ENCODE measurements around the gene CBX1. TPM values are rescaled to one million over a fixed set of nuclear protein-coding genes. Genes with fewer than 3 reads are reported as not detected.

Gene CBX1
- polyA plus RNA-seq, 2 of the 4 experiments (the other 2 are of a cell fraction), result 84.4 to 173 TPM

DNA sequence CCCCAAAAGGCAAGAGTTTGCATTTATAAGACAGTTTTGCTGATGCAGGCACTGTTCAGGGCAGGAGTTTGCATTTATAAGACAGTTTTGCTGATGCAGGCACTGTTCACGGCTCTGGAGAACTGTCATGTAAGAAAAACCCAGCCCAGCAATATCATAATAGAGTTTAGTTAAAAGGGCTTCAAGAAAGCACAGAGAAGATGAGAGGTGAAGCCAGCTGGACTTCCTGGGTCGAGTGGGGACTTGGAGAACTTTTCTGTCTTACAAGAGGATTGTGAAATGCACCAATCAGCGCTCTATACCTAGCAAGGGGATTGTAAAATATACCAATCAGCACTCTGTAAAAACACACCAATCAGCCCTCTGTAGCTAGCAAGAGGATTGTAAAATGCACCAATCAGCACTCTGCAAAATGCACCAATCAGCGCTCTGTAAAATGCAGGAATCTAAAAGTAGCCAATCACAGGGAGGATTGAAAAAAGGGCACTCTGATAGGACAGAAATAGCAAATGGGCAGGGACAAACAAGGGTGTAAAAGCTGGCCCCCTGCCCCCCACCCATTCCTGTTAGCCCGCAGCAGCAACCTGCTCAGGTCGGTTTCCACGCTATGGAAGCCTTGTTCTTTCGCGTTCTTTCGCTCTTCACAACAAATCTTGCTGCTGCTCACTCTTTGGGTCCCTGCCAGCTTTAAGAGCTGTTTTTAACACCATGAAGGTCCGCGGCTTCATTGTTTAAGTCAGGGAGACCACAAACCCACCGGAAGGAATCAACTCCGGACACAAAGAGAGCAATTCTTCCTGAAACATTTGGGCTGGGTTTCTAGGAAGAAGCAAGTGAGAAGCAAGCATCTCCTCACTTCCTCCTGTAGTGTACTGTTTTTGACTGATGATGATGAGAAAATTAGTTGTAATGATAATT is 1.8 kb upstream of the CBX1 start:
- peaks cover 14% of the 10 kb centered on the region for H3K4me1 ChIP-seq

GRCh38 chr17:48102043-48102750 is 919 bp upstream of the CBX1 start:
- H3K4me3 ChIP-seq, result peak overlapping the region; percentile 76
- FAIRE-seq (no peak), ATAC-seq (no peak), DNase-seq (ENCODE audit: low read depth in 1 of 2, low spot score in 1 of 2) (no peak)
- no peak for TF ChIP-seq FOXS1 (CRISPR knock-in tag; IDR thresholded peaks at IDR 0.05)
- TF ChIP-seq SMC3 (IDR thresholded peaks at IDR 0.05), result no peak
- TF ChIP-seq KDM5A (IDR thresholded peaks at IDR 0.05), result no peak
- TF ChIP-seq EP300 (IDR thresholded peaks at IDR 0.05), result no peak
- no peak for TF ChIP-seq BCL3 (IDR thresholded peaks at IDR 0.05)
- TF ChIP-seq HES2 (IDR thresholded peaks at IDR 0.05), result no peak
- no peak for TF ChIP-seq RNF2 (IDR thresholded peaks at IDR 0.05; ENCODE audit: borderline replicate concordance, low read depth)
- H3K4me1 ChIP-seq, result peaks cover 19% of the 10 kb centered on the region
- CTCF ChIA-PET, result interaction anchor here (0.6 to 10.3 kb wide), 5 partner anchors 10 to 1041 kb away, joined by 3 to 79 read pairs (median 9); no protein-coding TSS in a partner anchor
- POLR2A ChIA-PET, result interaction anchor here (0.6 kb wide), 1 partner anchor 454 kb away, joined by 3 read pairs; no protein-coding TSS in a partner anchor
- WGBS (ENCODE audit: missing lambda C conversion rate), result 88% methylated on average over 19 of the region's 19 CpGs
- H3K27ac ChIP-seq, result peak overlapping the region; percentile 89 to 90
- no peaks in the 10 kb centered on the region for H3K9me3 ChIP-seq
- H3K4me2 ChIP-seq, result peak overlapping the region; percentile 91

More for the DNA sequence above, 1.8 kb upstream of the CBX1 start:
- peak; percentile 87 for TF ChIP-seq MAFK (IDR thresholded peaks at IDR 0.05; ENCODE audit: partially characterized antibody)
- no peak for TF ChIP-seq ZC3H11A (IDR thresholded peaks at IDR 0.05)
- no peak overlapping the region for H3K4me3 ChIP-seq
- no peak overlapping the region for H3K27ac ChIP-seq
- DNase-seq (ENCODE audit: low read depth in 1 of 2, low spot score in 1 of 2) (peak in 1 of 2 experiments; percentile 63), FAIRE-seq (no peak), ATAC-seq (no peak)
- H3K9me3 ChIP-seq, result no peaks in the 10 kb centered on the region
- ChIA-PET POLR2A (interaction anchor here (0.6 kb wide), 1 partner anchor 449 kb away, joined by 4 read pairs; no protein-coding TSS in a partner anchor), CTCF (interaction anchor here (0.6 to 10.3 kb wide), 9 partner anchors 8 to 1040 kb away, joined by 3 to 79 read pairs (median 5); no protein-coding TSS in a partner anchor)
- H3K4me2 ChIP-seq, result no peak overlapping the region
- WGBS (ENCODE audit: missing lambda C conversion rate), result 90% methylated on average over 14 of the region's 14 CpGs

DNA sequence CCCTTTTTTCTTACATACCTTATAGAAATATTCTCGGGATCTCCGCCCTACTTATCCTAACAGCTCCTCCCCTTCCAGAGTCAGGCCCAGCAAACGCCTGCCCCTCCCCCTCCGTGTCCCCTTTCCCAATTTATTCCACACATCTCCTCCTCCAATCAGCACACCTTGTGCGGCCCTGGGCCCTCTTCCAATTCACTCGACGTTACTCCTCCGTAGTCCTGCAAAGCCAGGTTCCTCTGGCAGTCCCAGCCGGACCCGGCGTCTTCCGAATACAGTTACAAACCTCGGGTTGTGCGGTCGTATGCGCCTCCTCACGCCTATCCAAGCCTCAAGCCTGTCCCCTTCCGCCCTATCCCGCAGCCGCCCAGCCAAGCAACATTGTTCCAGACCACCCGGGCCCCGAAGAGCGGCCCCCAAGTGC is 677 bp downstream of the CBX1 start:
- peaks cover 25% of the 10 kb centered on the region for H3K4me1 ChIP-seq
- WGBS (ENCODE audit: missing lambda C conversion rate), result 4% methylated on average over 23 of the region's 23 CpGs
- ChIA-PET POLR2A (interaction anchor here (1.0 to 1.5 kb wide), 6 partner anchors 38 to 76 kb away, joined by 3 to 8 read pairs (median 4); partner anchors contain the start of gene NFE2L1), CTCF (interaction anchor here (1.0 to 14.0 kb wide), 6 partner anchors 9 to 508 kb away, joined by 3 to 152 read pairs (median 8); no protein-coding TSS in a partner anchor)
- peak overlapping the region; percentile 89 to 90 for H3K27ac ChIP-seq
- H3K9me3 ChIP-seq, result no peaks in the 10 kb centered on the region
- H3K4me3 ChIP-seq, result peak overlapping the region; percentile 76
- DNase-seq (ENCODE audit: low read depth in 1 of 2, low spot score in 1 of 2) (peak; percentile 71 to 79), ATAC-seq (peak; percentile 64 to 67), FAIRE-seq (no peak)
- TF ChIP-seq HOXA7 (CRISPR knock-in tag; IDR thresholded peaks at IDR 0.05) (no peak), TFCP2L1 (CRISPR knock-in tag; IDR thresholded peaks at IDR 0.05) (peak; percentile 58; the same call in 1 of the 2 replicates)
- H3K4me2 ChIP-seq, result peak overlapping the region; percentile 91

GRCh38 chr17:48100160-48100559 is 1.1 kb downstream of the CBX1 start:
- Histone ChIP-seq H3K4me2 (peak overlapping the region; percentile 91), H3K9me3 (no peaks in the 10 kb centered on the region), H3K4me1 (peaks cover 25% of the 10 kb centered on the region), H3K4me3 (peak overlapping the region; percentile 76), H3K27ac (peak overlapping the region; percentile 89 to 90)
- TF ChIP-seq NFE2L2 (conservative IDR thresholded peaks at IDR 0.05; ENCODE audit: low read length) (no peak), HOXB5 (CRISPR knock-in tag; IDR thresholded peaks at IDR 0.05) (no peak), FOSB (CRISPR knock-in tag; IDR thresholded peaks at IDR 0.05) (no peak), EHF (CRISPR knock-in tag; IDR thresholded peaks at IDR 0.05) (no peak), CBX8 (IDR thresholded peaks at IDR 0.05) (no peak), MAFK (IDR thresholded peaks at IDR 0.05; ENCODE audit: partially characterized antibody) (no peak), E2F6 (IDR thresholded peaks at IDR 0.05; ENCODE audit: borderline replicate concordance, low read depth) (no peak), HES2 (IDR thresholded peaks at IDR 0.05) (no peak), ZFP36 (IDR thresholded peaks at IDR 0.05; ENCODE audit: borderline replicate concordance, partially characterized antibody) (no peak), EHMT2 (IDR thresholded peaks at IDR 0.05; ENCODE audit: low read depth) (no peak), ESRRA (IDR thresholded peaks at IDR 0.05; ENCODE audit: borderline replicate concordance, low read length) (no peak), CEBPB (IDR thresholded peaks at IDR 0.05) (no peak)
- TF ChIP-seq, protein P1, sequence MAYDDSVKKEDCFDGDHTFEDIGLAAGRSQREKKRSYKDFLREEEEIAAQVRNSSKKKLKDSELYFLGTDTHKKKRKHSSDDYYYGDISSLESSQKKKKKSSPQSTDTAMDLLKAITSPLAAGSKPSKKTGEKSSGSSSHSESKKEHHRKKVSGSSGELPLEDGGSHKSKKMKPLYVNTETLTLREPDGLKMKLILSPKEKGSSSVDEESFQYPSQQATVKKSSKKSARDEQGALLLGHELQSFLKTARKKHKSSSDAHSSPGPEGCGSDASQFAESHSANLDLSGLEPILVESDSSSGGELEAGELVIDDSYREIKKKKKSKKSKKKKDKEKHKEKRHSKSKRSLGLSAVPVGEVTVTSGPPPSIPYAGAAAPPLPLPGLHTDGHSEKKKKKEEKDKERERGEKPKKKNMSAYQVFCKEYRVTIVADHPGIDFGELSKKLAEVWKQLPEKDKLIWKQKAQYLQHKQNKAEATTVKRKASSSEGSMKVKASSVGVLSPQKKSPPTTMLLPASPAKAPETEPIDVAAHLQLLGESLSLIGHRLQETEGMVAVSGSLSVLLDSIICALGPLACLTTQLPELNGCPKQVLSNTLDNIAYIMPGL (CRISPR knock-in tag; IDR thresholded peaks at IDR 0.05; ENCODE audit: borderline replicate concordance), result no peak
- CTCF ChIA-PET, result interaction anchor here (0.8 to 14.0 kb wide), 6 partner anchors 8 to 122 kb away, joined by 3 to 152 read pairs (median 8); no protein-coding TSS in a partner anchor
- FAIRE-seq, result no peak
- no peak for DNase-seq (ENCODE audit: low read depth in 1 of 2, low spot score in 1 of 2)
- POLR2A ChIA-PET, result interaction anchor here (1.0 to 1.5 kb wide), 5 partner anchors 38 to 76 kb away, joined by 3 to 8 read pairs (median 3); partner anchors contain the start of gene NFE2L1
- WGBS (ENCODE audit: missing lambda C conversion rate), result 32% methylated on average over 10 of the region's 10 CpGs
- ATAC-seq, result no peak

Measured in A549 (cell line).